HG03196 (cell line): Measurements from ENCODE around the gene CTNNA2.

Source experiments
- ATAC-seq: cut with Tn5 transposase; IDR thresholded peaks from one replicate; pipeline ENCODE4 v1.9.1; 2021; ENCODE audit not compliant: unreplicated experiment

Gene CTNNA2

DNA sequence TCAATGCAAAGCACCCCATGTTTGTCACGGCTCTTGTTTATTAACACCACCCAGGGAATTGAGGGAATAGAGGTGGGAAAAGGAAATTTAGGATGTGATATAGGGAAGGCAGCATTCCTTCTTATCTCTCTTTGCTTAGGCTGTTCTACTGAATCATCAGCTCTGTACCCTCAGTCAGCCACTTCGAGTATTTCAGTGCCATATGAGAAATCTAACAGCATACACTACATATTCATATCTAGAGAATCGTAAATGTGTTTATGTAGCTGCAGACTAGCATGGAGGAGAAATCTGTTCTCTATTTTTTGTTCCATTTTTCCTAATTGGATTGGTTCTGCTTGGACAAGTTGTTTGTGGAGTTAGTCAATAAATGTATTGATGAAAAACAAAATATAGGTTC is 187.8 kb downstream of the CTNNA2 start:
- ATAC-seq: no peak

DNA sequence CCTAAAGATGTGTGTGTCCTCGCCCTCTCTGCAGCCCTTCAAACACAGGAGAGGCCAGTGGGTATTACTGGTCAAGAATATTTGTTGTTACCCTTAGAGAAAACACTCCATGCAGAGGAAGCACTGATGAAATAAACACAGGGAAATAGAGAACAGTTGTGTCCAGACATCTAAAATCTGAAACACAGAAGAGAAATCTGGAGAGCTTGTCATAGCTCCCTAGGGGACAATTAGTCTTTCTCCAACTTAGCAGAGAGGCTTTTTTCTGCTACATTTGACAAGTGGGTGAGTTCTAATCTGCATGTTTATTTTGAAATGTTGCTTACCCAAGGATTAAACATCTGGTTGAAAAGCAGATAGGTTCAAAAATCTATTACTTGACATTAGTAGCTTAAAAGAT is 190.1 kb downstream of the CTNNA2 start:
- no peak for ATAC-seq

DNA sequence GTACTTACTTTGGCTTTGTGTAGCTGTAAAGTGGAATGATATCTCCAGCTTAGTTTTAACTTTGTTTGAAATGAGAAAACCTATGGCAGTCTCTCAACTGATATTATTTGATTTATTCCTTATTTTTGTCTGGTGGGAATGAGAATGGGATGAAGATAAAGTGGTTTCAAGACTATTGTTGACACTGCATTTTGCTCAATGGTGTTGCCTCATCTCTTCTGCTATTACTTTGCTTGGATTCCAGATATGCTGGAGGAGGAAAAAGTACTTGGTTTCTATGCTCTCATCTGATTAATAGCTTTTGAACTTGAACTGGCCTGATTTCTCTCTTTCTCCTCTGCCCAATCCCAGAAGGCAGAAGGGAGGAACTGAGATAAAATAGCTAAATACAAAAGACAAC is 198.2 kb downstream of the CTNNA2 start:
- ATAC-seq: no peak

DNA sequence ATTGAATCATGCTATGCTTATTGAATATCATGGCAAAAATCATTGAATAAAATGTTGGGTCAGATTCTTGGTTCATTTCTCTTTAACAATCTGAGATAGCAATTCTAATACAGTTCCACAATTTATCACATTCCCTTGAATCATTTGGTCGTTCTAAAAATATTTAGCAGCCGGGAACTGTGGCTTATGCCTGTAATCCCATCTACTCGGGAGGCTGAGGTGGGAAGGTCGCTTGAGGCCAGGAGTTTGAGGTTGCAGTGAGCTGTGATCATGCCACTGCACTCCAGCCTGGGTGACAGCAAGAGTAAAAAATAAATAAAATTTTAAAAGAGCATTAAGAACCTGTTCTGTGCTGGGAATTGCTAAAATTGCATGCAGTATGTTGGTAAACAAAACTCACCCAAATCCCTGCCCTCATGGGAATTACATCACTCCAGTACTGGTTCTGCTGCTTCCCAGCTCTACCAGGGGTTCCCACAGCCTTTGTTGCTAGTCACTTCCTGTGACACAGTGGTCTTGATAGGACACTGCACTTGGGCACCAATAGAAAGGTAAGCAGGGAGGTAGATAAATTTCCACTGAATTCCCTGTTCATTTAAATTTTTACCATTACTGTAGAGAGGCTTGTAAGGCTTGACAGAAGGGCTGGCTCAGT is 200.4 kb downstream of the CTNNA2 start:
- ATAC-seq: no peak

DNA sequence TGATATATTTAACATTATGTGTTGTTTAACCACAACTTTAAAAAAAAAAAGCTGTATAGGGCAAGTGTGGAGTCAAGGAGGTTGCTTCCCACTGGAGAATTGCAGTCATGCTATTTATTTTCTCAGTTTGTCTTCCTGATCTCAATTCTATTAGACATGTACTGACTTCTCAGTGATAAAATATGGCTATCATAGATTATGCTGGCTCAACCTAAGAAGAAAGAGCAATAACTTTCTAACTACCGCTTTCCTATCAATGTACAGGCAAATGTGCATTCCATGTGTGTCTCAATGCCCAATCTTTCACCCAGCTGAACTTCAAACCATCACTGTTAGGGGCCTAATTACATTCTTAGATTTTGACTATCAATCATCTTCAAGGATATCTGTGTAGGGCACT is 201.4 kb downstream of the CTNNA2 start:
- ATAC-seq: no peak

DNA sequence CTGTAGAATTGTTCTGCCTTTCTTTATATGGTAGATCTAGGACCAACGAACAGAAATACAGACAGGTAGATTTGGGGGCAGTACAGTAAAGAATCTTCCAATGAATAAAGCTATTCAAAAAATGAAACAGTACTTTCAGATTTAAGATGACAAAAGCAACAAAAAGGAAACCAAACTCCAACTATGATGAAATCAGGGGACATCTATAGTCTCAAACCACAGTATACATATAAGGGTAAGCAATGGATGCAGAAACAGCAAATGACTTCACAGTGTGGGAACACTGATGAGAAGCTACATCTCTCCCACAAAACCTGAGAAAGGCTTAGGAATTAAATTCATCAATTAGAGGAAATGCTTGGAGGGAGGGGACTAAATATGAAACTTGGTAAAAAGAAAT is 202.5 kb downstream of the CTNNA2 start:
- ATAC-seq: no peak

DNA sequence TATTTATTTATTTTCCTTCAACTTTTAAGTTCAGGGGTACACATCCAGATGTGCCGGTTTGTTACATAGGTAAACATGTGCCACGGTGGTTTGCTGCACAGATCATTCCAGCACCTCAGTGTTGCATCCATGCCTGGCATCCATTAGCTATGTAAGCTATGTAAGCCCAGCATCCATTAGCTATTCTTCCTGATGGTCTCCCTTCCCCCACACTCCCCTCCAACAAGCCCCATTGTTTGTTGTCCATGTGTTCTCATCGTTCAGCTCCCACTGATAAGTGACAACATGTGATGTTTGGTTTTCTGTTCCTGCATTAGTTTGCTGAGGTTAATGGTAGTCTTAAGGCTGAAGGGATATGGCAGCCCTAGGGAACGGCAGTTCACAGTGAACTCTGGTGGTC is 203.4 kb downstream of the CTNNA2 start:
- no peak for ATAC-seq

DNA sequence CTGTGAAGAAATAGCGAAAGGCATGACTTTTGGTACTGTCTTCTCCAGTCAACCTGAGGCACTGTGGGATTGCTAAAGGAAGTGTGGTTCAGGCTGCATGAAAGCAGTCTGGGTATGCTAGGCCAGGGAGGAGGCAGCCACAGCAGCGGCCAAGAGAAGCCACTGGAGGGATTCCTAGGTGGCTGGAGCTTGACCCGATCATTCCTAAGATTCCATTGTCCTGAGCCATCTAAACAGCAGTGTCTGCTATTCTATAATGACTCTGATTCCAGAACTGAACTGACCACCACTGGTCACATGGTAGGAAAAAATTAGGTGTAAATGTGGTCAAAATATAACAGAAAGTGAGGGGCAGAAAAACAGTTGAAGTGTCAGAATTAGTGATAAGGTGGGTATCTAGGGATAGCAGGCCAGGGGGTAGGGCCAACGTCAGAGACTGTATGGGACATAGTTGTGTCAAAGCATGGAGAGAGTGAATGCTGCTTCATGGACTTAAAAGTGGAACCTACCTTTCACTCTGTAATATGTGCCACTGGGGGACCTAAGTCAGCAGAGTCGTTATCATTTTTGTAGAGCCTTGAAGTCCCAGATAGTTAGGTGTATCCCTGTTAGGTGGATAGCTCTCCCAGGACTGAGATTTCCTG is 204.6 kb downstream of the CTNNA2 start:
- ATAC-seq: no peak

DNA sequence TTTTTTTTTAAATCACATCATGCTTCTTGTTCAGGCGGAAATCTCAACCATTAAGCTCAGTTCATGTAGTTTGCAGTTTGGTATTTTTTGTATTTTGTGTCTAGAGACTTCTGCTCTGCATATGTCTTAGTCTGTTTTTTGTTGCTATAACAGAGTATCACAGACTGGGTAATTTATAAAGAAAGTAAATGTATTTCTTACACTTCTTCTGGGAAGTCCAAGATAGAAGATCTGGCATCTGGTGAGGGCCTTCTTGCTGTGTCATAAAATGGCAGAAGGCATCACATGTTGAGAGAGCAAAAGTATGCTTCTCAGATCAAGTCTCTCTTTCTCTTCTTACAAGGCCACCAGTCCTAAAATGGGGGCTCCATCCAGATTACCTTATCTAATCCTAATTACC is 208.2 kb downstream of the CTNNA2 start:
- no peak for ATAC-seq

DNA sequence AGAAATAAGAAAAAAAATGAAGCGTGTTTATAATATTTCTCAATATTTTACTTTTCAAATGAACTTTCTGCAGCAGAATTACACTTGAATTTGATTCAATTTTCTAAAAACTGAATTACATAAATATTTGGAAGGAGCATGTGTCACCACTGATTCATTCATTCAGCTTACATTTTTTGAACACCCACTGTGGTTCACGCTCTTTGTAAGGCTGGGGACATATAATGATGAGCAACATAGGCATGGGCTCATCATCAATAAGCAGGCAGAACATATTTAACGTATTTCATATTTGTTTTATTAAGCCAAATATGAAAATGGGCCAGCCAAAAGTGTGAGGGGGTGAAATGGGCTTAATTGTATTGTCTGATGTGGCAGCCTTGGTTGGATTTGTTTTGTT is 209.1 kb downstream of the CTNNA2 start:
- no peak for ATAC-seq

DNA sequence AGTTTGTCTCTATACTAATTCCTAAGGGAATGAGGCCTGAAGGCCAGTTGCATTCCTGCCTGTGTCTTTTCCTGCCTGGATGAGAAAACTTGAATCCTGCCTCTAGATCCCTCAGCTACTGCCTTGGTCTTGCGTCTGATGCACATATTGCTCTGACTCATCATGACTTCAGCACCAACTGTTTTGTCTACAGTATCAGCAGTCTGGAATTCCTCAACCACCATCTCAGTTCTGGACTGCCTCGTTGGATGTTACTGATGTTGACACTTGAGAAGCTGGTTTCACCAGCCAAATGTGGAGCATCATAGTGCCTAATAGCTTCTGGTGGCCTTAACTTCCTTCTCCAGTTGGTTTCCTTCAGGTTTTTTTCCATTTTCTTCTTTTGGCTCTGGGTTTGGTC is 211.0 kb downstream of the CTNNA2 start:
- ATAC-seq: no peak

DNA sequence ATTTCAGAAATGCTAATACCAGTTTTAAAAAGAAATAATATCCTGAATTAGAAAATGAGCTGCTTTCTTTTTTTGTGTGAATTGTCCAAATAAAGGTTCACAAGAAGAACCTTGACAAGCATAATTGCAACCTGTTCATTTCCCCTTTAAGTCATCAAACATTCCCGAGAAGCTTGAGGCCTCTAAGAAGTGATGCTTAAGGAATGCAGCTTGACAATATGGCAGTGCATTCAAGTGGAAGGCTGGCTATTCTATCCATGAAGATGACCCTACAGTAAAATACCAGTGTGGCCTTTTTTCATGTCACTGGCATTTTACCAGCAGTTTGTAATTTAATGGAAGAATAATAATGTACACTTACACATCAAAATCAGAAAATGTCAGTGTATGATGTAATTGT is 216.7 kb downstream of the CTNNA2 start:
- ATAC-seq: no peak

DNA sequence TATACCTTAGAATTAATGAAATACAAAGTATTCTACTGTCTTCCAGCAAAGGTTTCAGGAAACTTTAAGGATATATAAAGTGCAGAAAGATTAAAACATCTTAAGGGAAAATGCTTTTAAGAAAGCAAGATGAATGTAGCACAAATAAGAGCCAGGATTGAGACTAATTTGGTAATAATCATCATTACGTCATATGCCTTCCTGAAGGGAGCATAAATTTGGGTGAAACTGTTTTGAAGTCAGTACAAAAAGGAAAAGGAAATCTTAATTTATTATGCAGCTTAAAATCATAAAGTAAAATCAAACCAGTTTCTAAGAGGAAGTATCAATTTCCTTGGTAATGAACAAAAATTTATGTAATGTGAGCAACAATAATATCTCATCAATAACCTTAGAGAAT is 221.7 kb downstream of the CTNNA2 start:
- no peak for ATAC-seq

DNA sequence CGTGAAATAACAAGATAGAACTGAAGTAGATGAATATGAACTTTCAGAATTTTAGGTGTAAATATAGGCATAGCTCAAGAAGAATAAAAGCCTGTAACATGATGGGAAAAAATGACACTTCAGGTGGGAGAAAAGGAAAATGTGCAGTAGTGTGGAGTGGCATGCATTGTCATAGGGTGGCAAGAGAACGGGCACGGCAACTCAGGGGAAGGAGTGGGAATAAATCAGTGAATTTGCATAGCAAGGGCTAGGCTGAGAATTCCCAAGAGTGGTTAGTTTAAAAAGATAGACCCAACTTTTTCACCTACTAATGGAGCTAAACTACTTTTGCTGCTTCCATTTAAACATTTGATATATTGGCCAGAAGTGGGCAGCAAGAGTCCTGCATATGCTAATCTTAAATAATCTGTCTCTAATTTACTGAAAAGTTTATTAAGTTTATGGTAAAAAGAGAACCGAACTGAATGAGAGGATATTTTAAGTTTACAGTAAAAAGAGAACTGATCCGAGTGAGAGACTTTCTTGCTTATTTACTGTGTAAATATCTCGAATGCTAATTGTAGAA is 228.1 kb downstream of the CTNNA2 start:
- ATAC-seq: no peak

DNA sequence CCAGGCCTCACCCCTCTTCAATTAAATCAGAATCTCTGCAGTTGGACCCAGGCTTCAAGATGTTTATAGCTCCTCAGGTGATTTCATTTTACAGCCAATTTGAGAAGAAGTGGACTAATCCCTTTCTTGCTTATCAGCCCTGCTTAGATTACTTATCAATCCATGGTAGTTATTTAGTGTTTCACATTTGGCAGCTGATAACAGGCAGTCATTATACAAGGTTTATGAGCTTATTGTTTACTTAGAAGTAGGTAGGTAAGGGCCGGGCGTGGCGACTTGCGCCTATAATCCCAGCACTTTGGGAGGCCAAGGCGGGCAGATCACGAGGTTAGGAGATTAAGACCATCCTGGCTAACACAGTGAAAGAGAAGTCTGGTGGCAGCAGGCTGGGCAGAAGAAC is 237.5 kb downstream of the CTNNA2 start:
- ATAC-seq: no peak

DNA sequence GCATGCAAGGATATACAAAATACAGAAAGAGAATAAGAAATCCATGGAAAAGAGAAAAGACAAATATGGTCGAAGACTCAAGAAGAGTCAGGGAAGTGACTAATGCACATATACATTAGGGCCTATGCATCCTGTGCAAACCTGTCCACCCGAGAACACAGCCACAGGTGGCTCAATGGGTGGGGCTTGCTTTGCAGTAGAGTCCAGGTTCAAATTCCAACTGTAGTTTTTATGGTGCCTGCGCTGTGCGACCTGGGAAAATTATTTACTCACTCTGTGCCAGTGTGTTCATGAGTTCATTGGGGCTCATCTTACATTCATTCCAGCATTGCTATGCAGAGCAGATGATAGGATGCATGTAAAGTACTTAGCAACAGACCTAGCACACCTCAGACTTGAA is 244.7 kb downstream of the CTNNA2 start:
- no peak for ATAC-seq

DNA sequence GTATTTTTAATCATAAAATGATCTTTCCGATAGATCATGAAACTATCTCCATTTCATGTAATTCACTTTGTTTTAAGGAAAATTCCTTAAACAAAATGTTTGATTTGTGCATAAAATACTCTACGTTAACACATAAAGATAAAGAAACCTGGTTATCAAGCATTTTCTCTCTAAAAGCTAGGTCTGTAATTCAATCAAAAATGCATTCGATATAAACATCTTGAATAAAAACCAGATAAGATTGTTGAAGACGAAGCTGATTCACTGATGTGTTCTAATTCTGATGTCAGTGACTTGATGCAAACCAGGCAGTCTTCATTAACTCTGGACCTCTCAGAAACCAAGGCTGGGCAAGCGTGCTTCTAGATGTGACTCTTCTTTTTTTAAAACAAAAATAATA is 245.2 kb downstream of the CTNNA2 start:
- no peak for ATAC-seq

DNA sequence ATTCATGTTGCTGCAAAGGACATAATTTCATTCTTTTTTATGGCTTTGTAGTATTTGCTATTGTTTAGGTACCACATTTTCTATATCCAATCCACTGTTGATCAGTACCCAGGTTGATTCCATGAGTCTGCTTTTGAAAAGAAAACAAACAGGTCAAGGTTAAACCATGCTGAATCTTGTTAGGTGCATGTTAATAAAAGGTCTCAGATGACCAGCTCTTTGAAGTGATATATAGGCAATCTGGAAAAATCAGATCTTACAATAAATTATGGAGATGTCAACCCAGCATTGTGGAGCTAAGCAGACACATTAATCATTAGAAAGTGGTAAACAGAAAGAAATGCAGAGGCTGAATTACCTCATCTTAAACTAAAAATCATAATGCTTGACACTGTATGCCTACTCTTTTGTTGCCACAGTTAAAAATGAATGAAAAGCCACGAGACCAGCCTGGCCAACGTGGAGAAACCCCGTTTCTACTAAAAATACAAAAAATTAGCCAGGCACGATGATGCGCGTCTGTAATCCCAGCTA is 246.0 kb downstream of the CTNNA2 start:
- no peak for ATAC-seq

DNA sequence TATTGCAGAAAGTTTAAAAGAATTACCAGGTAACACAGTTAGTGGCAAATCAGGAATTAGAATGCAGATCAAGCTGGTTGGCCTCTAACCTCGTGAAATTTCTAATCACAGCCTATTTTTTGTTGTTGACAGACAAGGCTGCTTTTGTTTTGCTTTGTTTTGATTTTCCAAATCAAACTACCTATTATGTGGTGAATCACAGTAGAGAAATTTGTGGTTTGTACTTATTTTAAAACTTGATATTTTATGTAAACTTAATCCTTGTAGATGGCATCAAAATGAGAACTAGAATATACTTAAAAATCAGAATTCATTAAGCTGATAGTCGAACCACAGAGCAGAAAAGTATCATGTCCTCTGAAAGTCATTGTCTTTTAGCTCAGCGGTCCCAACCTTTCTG is 258.1 kb downstream of the CTNNA2 start:
- no peak for ATAC-seq

DNA sequence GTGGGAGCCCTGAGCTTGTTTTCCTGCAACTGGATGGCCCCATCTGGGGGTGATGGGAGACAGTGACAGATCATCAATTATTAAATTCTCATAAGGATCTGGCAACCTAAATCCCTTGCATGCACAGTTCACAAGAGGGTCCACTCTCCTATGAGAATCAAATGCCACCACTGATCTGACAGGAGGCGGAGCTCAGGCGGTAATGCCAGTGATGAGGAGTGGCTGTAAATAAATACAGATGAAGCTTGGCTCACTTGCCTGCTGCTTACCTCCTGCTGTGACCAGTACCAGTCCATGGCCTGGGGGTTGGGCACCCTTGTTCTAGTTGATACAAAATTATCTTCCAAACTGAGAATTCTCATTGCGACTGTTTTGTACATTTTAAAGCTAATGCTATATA is 258.6 kb downstream of the CTNNA2 start:
- no peak for ATAC-seq

DNA sequence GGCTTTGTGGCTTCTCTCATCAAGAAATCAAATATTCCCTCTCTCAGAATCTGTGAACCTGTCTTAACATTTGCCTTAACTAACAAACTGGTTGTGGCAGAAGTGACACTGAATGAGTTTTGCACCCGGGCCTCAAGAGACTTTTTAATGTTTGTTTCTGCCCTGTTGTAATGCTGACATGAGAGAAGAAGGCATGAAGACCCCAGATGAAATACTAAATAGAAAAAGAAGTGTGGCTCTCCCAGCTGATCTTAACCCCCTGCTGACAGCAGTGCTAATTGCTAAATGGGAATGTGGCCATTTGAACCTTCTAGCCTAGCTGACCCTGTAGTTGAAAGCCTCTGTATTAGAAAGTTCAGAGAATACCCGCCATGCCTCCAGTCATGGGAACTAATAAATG is 261.2 kb downstream of the CTNNA2 start:
- ATAC-seq: no peak

DNA sequence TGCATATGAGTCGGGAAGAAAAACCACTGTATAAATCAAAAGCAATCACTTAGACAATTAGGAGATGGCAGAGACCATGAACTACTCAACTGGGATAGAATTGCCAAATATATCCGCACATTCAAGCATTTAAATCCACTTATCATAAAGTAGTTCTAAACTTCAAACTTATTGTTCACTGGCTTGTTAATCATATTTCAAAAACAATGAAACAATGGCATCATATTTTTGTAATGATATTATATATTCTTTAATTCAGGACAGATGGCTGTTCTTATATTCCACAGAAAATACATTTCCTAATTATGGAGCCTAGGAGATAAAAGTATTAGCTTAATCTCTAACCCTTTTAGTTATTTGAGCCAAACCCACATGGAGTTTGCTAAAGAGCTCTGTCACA is 263.6 kb downstream of the CTNNA2 start:
- no peak for ATAC-seq

DNA sequence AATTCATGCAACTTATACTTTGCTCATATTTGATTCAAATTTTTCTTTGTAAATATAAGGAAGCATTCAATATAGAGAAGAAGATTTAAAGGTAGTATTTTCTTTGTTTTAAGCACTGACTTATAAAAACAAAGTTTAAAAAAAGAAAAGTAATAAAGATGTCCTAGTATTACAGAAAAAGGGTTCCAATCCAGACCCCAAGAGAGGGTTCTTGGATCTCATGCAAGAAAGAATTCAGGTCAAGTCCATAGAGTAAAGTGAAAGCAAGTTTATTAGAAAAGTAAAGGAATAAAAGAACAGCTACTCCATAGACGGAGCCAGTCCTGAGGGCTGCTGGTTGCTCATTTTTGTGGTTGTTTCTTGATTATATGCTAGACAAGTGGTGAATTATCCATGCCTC is 267.9 kb downstream of the CTNNA2 start:
- ATAC-seq: no peak
